PFSK-1 (cell line): ENCODE data around the gene LGALS14. TPM values are rescaled to one million over a fixed set of nuclear protein-coding genes. Genes with fewer than 3 reads are reported as not detected.

Experiments used
- FOXP2 ChIP-seq: optimal IDR thresholded peaks from 2 replicates; pipeline ENCODE3; 2011; ENCODE audit warnings: borderline replicate concordance, control low read depth, inconsistent platforms; ENCODE audit not compliant: insufficient read depth; ENCODE audit errors: extremely low read length, extremely low read depth
- POLR2AphosphoS5 ChIP-seq: IDR thresholded peaks from 2 replicates; pipeline ENCODE4 v1.6.1; 2012; ENCODE audit warnings: low read depth, mild to moderate bottlenecking, control low read depth, low read length, moderate library complexity
- REST ChIP-seq, 2 experiments: IDR thresholded peaks; 2 replicates each; pipeline versions ENCODE4 v1.6.1 to v1.8.0; 2011 to 2012; ENCODE audit warnings: low read depth in 2 of 2, low read length in 2 of 2, control low read depth in 1 of 2, inconsistent platforms in 1 of 2, mild to moderate bottlenecking in 1 of 2, moderate library complexity in 1 of 2; ENCODE audit not compliant: insufficient read depth in 1 of 2
- SIN3A ChIP-seq: IDR thresholded peaks from 2 replicates; pipeline ENCODE4 v1.6.1; 2012; ENCODE audit warnings: mild to moderate bottlenecking, low read length, moderate library complexity, borderline replicate concordance; ENCODE audit not compliant: insufficient read depth
- TAF1 ChIP-seq: IDR thresholded peaks from 2 replicates; pipeline ENCODE4 v1.6.1; 2012; ENCODE audit warnings: low read length, control low read depth, borderline replicate concordance; ENCODE audit not compliant: insufficient read depth
- polyA plus RNA-seq: library from polyadenylated mRNA; unstranded; fragments of >200 nt; gene quantifications from one replicate; pipeline ENCODE4 v1.2.1, GENCODE V29; 2012; ENCODE audit warnings: low read depth, missing spikeins; ENCODE audit not compliant: insufficient read length

The LGALS14 gene
- polyA plus RNA-seq = not detected

GRCh38 chr19:39704181-39705044 lies at the start of gene LGALS14:
Gene LGALS14 (plus strand): TSS chr19:39704481. CDS start chr19:39704529, 48 bp downstream.
- TF ChIP-seq REST (IDR thresholded peaks at IDR 0.05; ENCODE audit: insufficient read depth in 1 of 2, low read depth in 2 of 2, low read length in 2 of 2) (no peak), FOXP2 (no peak), POLR2AphosphoS5 (no peak), SIN3A (no peak)

- no peak for TF ChIP-seq POLR2AphosphoS5
- TF ChIP-seq SIN3A = no peak
- no peak for TF ChIP-seq FOXP2
- TF ChIP-seq REST (IDR thresholded peaks at IDR 0.05; ENCODE audit: insufficient read depth in 1 of 2, low read depth in 2 of 2, low read length in 2 of 2) = no peak
- no peak for TF ChIP-seq TAF1
These were observed 48.7 kb upstream of the LGALS14 start, which contains the start of gene LGALS16 for GRCh38 chr19:39655613-39656012. Gene LGALS16 (plus strand): TSS chr19:39655913. CDS start chr19:39655962, 49 bp downstream.

GRCh38 chr19:39659791-39660190 lies 44.5 kb upstream of the LGALS14 start:
- no peak for TF ChIP-seq TAF1
- TF ChIP-seq POLR2AphosphoS5 = no peak
- no peak for TF ChIP-seq SIN3A
- no peak for TF ChIP-seq FOXP2
- TF ChIP-seq REST (IDR thresholded peaks at IDR 0.05; ENCODE audit: insufficient read depth in 1 of 2, low read depth in 2 of 2, low read length in 2 of 2) = no peak

- no peak for TF ChIP-seq REST (IDR thresholded peaks at IDR 0.05; ENCODE audit: insufficient read depth in 1 of 2, low read depth in 2 of 2, low read length in 2 of 2)
- no peak for TF ChIP-seq FOXP2
These were observed 43.6 kb upstream of the LGALS14 start for GRCh38 chr19:39660661-39661060.
